Smooth muscle cell (in vitro differentiated cells): ENCODE results near the gene TIGIT. TPM values are rescaled to one million over a fixed set of nuclear protein-coding genes. Genes with fewer than 3 reads are reported as not detected.

ENCODE experiments used
- DNase-seq: peaks from one replicate; lab custom pipeline; 2025; ENCODE audit not compliant: unreplicated experiment; lab: John Stamatoyannopoulos, UW
- H2AFZ ChIP-seq: fragments of 200-600 bp; sonication (generic); 2 replicates; pipeline ENCODE4 v1.6.0; 2016; ENCODE audit warnings: antibody characterized with exemption, low read depth, mild to moderate bottlenecking
- H3F3A ChIP-seq: fragments of 200-600 bp; sonication (generic); 2 replicates; pipeline ENCODE4 v1.6.0; 2017; ENCODE audit warnings: antibody characterized with exemption, low read depth
- H3K27ac ChIP-seq: fragments of 200-600 bp; sonication (generic); 2 replicates; pipeline ENCODE4 v1.5.1; 2016; ENCODE audit warnings: low read depth, mild to moderate bottlenecking
- H3K27me3 ChIP-seq: fragments of 200-600 bp; sonication (generic); 2 replicates; pipeline ENCODE4 v1.6.1; 2016; ENCODE audit warnings: low read depth, mild to moderate bottlenecking
- H3K36me3 ChIP-seq: fragments of 200-600 bp; sonication (generic); 2 replicates; pipeline ENCODE4 v1.5.1; 2016; ENCODE audit warnings: low read depth
- H3K4me1 ChIP-seq: fragments of 200-600 bp; sonication (generic); 2 replicates; pipeline ENCODE4 v1.5.1; 2016; ENCODE audit warnings: low read depth
- H3K4me2 ChIP-seq: fragments of 200-600 bp; sonication (generic); 2 replicates; pipeline ENCODE4 v1.6.0; 2016; ENCODE audit warnings: mild to moderate bottlenecking
- H3K4me3 ChIP-seq: fragments of 200-600 bp; sonication (generic); 2 replicates; pipeline ENCODE4 v1.5.1; 2016; ENCODE audit warnings: mild to moderate bottlenecking
- H3K79me2 ChIP-seq: fragments of 200-600 bp; sonication (generic); 2 replicates; pipeline ENCODE4 v1.6.0; 2016; ENCODE audit warnings: low read depth, mild to moderate bottlenecking
- H3K9ac ChIP-seq: fragments of 200-600 bp; sonication (generic); 2 replicates; pipeline ENCODE4 v1.6.0; 2016; ENCODE audit warnings: low read depth
- H3K9me3 ChIP-seq: fragments of 200-600 bp; sonication (generic); replicated peaks from 2 replicates; pipeline ENCODE4 v1.5.1; 2016; ENCODE audit warnings: low read depth
- H4K20me1 ChIP-seq: fragments of 200-600 bp; sonication (generic); 2 replicates; pipeline ENCODE4 v1.6.0; 2016; ENCODE audit warnings: low read depth
- CTCF ChIP-seq: fragments of 200-600 bp; sonication (generic); IDR thresholded peaks from 2 replicates; pipeline ENCODE4 v1.5.1; 2017; ENCODE audit warnings: borderline replicate concordance, mild to moderate bottlenecking, antibody characterized with exemption; ENCODE audit not compliant: insufficient read depth, poor library complexity, severe bottlenecking
- WGBS: methylation state at CpG from one replicate; pipeline ENCODE4 v1.1.7; 2016; ENCODE audit warnings: low lambda C conversion rate; 5-methylcytosine and 5-hydroxymethylcytosine counted together
- polyA plus RNA-seq: library from polyadenylated mRNA; unstranded; fragments of >200 nt; fragmentation: Nextera tagmentation; extraction: Ambion mirVana; gene quantifications from 2 replicates; pipeline ENCODE4 v1.2.1, GENCODE V29; 2016
- total RNA-seq: library from RNA; depleted of rRNA; stranded (reverse); fragments of >200 nt; gene quantifications from 2 replicates; pipeline ENCODE4 v1.2.3, GENCODE V29; 2014

TIGIT gene
- total and polyA plus RNA-seq, 2 experiments from 2014 or later, result not detected

DNA sequence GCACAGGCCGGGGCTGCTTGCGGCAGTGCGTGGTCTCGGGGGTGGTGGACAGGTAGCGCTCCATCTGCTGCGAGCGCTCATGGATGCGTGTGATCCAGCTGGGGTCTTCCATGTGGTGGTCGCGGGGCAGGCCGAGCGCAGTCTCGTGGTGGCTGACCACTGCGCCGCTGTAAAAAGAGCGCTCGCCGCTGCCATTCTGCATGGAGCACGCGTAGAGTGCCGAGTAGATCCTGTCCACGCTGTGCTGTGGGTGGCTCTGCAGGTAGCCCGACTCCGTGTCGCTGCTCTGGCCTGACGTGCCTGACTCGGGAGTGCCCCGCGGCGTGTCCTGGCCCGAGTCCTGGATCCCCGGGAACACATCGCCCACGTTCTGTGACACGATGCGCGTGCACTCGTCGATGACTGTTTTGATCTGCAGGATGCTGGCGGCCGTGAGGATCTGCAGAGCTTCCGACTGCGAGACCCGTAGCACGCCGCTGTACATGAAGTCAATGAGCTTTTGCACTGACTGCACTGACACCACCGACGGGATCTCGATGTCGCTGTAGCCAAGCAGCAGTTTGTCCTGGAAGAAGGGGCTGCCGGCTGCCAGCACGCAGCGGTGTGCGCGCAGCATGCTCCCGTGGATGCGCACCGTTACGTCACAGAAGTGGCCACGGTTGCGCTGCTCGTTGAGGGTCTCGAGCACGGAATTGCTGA lies 57.4 kb downstream of the TIGIT start:
- WGBS, result 98% methylated on average over 64 of the region's 64 CpGs
- H3K36me3 ChIP-seq, result no peaks in the 10 kb centered on the region
- no peaks in the 10 kb centered on the region for H3F3A ChIP-seq
- TF ChIP-seq CTCF, result no peak
- DNase-seq, result no peak
- H3K27me3 ChIP-seq, result no peaks in the 10 kb centered on the region
- H3K4me1 ChIP-seq, result peaks cover 10% of the 10 kb centered on the region
- H3K9ac ChIP-seq, result no peak overlapping the region
- no peak overlapping the region for H3K4me2 ChIP-seq
- H2AFZ ChIP-seq, result no peak overlapping the region
- H3K79me2 ChIP-seq, result no peaks in the 10 kb centered on the region
- H3K27ac ChIP-seq, result no peak overlapping the region
- no peaks in the 10 kb centered on the region for H4K20me1 ChIP-seq
- no peak overlapping the region for H3K4me3 ChIP-seq
- no peaks in the 10 kb centered on the region for H3K9me3 ChIP-seq

DNA sequence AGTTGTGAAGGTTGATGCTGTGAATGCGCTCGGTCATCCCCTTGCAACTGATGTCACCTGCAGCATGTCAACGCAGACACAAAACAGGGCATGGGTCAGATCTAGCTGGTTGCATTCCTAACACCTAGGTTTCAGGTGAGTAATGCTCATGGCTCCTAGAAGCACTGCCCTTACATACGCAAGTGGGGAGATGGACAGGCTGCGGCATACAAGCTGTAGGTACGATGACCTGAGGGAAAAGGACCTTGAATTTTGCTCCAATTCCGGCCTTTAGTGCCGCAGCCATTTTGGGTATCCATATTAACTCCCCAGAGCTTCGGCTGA lies 58.0 kb downstream of the TIGIT start:
- H3K79me2 ChIP-seq, result no peaks in the 10 kb centered on the region
- no peaks in the 10 kb centered on the region for H3F3A ChIP-seq
- no peak for TF ChIP-seq CTCF
- H4K20me1 ChIP-seq, result no peaks in the 10 kb centered on the region
- H2AFZ ChIP-seq, result no peak overlapping the region
- no peaks in the 10 kb centered on the region for H3K36me3 ChIP-seq
- 89% methylated on average over 9 of the region's 9 CpGs for WGBS
- no peak overlapping the region for H3K4me3 ChIP-seq
- no peak overlapping the region for H3K4me2 ChIP-seq
- H3K9me3 ChIP-seq, result no peaks in the 10 kb centered on the region
- H3K4me1 ChIP-seq, result peaks cover 13% of the 10 kb centered on the region
- no peak for DNase-seq
- no peak overlapping the region for H3K27ac ChIP-seq
- H3K27me3 ChIP-seq, result no peaks in the 10 kb centered on the region
- no peak overlapping the region for H3K9ac ChIP-seq

- DNase-seq, result no peak
Measured at GRCh38 chr3:114355653-114356052, 61.8 kb downstream of the TIGIT start.

More at GRCh38 chr3:114355653-114356052, 61.8 kb downstream of the TIGIT start:
- no peak overlapping the region for H2AFZ ChIP-seq
- no peaks in the 10 kb centered on the region for H3K79me2 ChIP-seq
- no peaks in the 10 kb centered on the region for H3K9me3 ChIP-seq
- H4K20me1 ChIP-seq, result no peaks in the 10 kb centered on the region
- H3K4me1 ChIP-seq, result peaks cover 13% of the 10 kb centered on the region
- no peaks in the 10 kb centered on the region for H3K36me3 ChIP-seq
- no peaks in the 10 kb centered on the region for H3F3A ChIP-seq
- H3K4me2 ChIP-seq, result no peak overlapping the region
- TF ChIP-seq CTCF, result no peak
- H3K27me3 ChIP-seq, result no peaks in the 10 kb centered on the region
- H3K4me3 ChIP-seq, result no peak overlapping the region
- H3K27ac ChIP-seq, result no peak overlapping the region
- no peak overlapping the region for H3K9ac ChIP-seq
